Measurements from ENCODE around the gene CCDC28B. TPM values are rescaled to one million over a fixed set of nuclear protein-coding genes. Genes with fewer than 3 reads are reported as not detected.

The CCDC28B gene
- total RNA-seq, 4 donors from 2014 or later = 1.2 to 4.0 (median 2.7) TPM; not detected in 1

DNA sequence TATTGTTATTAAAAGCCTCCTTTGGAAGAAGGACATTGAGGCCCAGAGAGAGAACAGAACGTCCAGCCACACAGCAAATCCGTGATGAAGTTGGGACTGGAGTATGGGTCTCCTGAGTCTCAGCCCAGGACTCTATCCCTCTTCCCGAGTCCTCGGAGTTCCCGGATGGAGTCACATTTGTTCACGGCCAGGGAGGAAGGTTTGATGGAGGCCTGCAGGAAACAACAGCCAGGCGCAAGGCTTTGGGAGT lies 21.3 kb upstream of the CCDC28B start:
- 15 to 20% methylated on average over 5 to 7 of the region's 7 CpGs for WGBS, 2 donors (ENCODE audit: low coverage in 1 of 2)

DNA sequence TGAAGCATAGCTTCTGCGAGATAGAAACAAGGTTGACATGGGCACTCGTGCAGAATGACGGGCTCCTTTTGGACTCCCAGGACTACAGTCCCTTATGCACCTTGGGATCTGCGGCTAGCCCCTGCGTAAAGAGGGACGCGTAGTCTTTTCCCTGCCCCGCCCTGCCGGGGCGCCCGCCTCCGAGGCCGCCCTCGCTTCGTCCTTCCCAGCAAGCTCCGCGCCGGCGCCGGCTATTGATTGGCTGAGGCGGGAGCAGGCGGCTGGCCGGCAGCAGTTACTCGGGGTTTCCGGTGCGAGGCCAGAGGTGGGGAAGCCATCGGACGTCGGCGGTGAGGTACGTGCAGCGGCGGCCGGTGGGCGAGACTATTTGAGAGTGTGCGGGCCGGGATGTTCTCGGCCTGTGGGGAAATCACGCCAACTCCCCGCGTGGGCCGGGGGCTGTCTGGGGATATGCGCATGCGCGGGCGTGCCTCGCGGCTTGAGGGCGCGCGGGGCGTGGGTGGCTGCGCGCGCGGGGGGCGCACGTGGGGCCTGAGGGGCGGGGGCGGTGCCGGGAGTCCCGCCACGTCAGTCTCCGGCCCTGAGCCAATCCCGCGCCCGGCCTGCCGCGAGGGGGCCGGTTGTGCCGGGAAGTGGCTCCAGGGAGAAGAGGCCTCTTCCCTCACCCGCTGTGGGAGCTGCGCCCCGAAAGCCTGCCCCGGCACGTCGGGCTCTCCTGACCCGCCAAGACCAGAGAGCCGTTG lies 20.8 kb upstream of the CCDC28B start, which contains the start of gene TXLNA:
Gene TXLNA (plus strand): TSS at position 233 of the 743 bp plus-strand sequence. CDS start 671 bp downstream, outside the sequence.
- DNase-seq = peak; percentile 96
- Histone ChIP-seq H3K4me1 (peaks cover 12 to 47% (median 38%) of the 10 kb centered on the region in 4 donors), H3K9me3 (no peaks in the 10 kb centered on the region), H3K27ac (peak within 1 kb of the TSS; percentile 94 to 98 (median 96)), H3K4me3 (peak within 1 kb of the TSS; percentile 55 to 82 (median 74)), H3K27me3 (no peaks in the 10 kb centered on the region), H3K36me3 (peaks cover 0 to 9% (median 3%) of the 10 kb centered on the region in 4 donors)
- TF ChIP-seq EP300 (IDR thresholded peaks at IDR 0.05; ENCODE audit: low read depth) (no peak), POLR2A (IDR thresholded peaks at IDR 0.05) (peak; percentile 59), POLR2AphosphoS5 (IDR thresholded peaks at IDR 0.05) (peak; percentile 71 to 81 (median 74))
- TF ChIP-seq, protein P1, sequence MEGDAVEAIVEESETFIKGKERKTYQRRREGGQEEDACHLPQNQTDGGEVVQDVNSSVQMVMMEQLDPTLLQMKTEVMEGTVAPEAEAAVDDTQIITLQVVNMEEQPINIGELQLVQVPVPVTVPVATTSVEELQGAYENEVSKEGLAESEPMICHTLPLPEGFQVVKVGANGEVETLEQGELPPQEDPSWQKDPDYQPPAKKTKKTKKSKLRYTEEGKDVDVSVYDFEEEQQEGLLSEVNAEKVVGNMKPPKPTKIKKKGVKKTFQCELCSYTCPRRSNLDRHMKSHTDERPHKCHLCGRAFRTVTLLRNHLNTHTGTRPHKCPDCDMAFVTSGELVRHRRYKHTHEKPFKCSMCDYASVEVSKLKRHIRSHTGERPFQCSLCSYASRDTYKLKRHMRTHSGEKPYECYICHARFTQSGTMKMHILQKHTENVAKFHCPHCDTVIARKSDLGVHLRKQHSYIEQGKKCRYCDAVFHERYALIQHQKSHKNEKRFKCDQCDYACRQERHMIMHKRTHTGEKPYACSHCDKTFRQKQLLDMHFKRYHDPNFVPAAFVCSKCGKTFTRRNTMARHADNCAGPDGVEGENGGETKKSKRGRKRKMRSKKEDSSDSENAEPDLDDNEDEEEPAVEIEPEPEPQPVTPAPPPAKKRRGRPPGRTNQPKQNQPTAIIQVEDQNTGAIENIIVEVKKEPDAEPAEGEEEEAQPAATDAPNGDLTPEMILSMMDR (IDR thresholded peaks at IDR 0.05) = peak in 1 of 5 experiments; percentile 9
- intact Hi-C loops (cut with DNase I; ENCODE audit: low total_unique reads) = no loop called here
- in situ Hi-C loops (cut with MboI; ENCODE audit: low pct_ligation_motif_present in 1 of 4, low pct_unique_long_range_greater_than_20kb in 1 of 4, low sequenced_read_pairs in 3 of 4) = no loop called here
- 0% methylated on average over 36 of the region's 79 CpGs; no CpG with 5 or more reads in 1 of the 2 donors for WGBS, 2 donors (ENCODE audit: low coverage in 1 of 2)

More for the DNA sequence above, 21.3 kb upstream of the CCDC28B start:
- H3K36me3 ChIP-seq = peaks cover 0 to 4% (median 1%) of the 10 kb centered on the region in 4 donors
- no peaks in the 10 kb centered on the region for H3K9me3 ChIP-seq
- in situ Hi-C loops (cut with MboI; ENCODE audit: low pct_ligation_motif_present in 1 of 4, low pct_unique_long_range_greater_than_20kb in 1 of 4, low sequenced_read_pairs in 3 of 4) (no loop called here), intact Hi-C loops (cut with DNase I; ENCODE audit: low total_unique reads) (no loop called here)
- H3K27ac ChIP-seq = peak overlapping the region; percentile 94 to 98 (median 96)
- TF ChIP-seq POLR2A (IDR thresholded peaks at IDR 0.05) (no peak), POLR2AphosphoS5 (IDR thresholded peaks at IDR 0.05) (no peak), EP300 (IDR thresholded peaks at IDR 0.05; ENCODE audit: low read depth) (no peak)
- TF ChIP-seq, protein P1 (IDR thresholded peaks at IDR 0.05) = no peak
- no peaks in the 10 kb centered on the region for H3K27me3 ChIP-seq
- H3K4me1 ChIP-seq = peaks cover 12 to 43% (median 35%) of the 10 kb centered on the region in 4 donors
- no peak for DNase-seq
- H3K4me3 ChIP-seq = peak overlapping the region in 3 of 4 donors; percentile 55 to 82 (median 73)

DNA sequence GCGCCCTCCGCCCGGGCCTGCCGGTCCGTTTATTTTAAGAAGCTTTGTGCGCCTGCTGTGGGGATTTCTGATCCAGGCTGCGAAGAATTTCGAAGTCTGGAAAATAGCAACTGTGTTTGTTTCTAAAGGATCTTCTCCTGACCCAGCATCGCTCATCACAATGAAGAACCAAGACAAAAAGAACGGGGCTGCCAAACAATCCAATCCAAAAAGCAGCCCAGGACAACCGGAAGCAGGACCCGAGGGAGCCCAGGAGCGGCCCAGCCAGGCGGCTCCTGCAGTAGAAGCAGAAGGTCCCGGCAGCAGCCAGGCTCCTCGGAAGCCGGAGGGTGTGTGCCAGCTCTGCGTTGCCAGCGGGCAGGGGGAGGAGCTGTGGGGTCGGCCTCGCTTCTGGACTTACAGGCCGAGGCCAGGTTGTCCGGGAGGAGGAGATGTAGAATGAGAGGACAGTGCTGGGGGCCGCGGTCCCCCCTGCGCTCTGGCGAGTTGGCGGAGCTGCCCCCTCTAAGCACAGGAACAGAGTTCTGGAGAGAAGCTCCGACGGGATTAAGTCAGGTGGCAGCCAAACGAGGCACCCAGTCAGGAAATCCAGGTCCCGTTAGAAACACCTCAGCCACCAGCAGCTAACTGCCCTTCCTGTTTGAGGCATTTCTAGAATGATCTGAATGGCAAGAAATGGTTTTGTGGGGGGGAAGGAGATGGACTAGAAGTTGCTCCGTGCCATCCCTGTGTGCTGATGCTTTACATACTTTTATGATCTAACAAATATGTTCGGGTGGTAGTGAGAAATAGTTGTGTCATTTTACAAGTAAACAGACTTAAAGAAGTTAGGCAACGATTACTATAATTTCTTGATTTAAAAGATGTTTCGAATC lies 20.0 kb upstream of the CCDC28B start:
- Histone ChIP-seq H3K4me3 (peak overlapping the region; percentile 55 to 82 (median 74)), H3K4me1 (peaks cover 12 to 53% (median 39%) of the 10 kb centered on the region in 4 donors), H3K9me3 (no peaks in the 10 kb centered on the region), H3K27me3 (no peaks in the 10 kb centered on the region), H3K27ac (peak overlapping the region; percentile 94 to 98 (median 96)), H3K36me3 (peaks cover 0 to 13% (median 5%) of the 10 kb centered on the region in 4 donors)
- no peak for TF ChIP-seq POLR2AphosphoS5 (IDR thresholded peaks at IDR 0.05)
- TF ChIP-seq POLR2A (IDR thresholded peaks at IDR 0.05) = no peak
- TF ChIP-seq EP300 (IDR thresholded peaks at IDR 0.05; ENCODE audit: low read depth) = no peak
- TF ChIP-seq, protein P1 (IDR thresholded peaks at IDR 0.05) = no peak
- in situ Hi-C loops (cut with MboI; ENCODE audit: low pct_ligation_motif_present in 1 of 4, low pct_unique_long_range_greater_than_20kb in 1 of 4, low sequenced_read_pairs in 3 of 4) (no loop called here), intact Hi-C loops (cut with DNase I; ENCODE audit: low total_unique reads) (no loop called here)
- 4 to 33% methylated on average over 3 to 36 of the region's 36 CpGs for WGBS, 2 donors (ENCODE audit: low coverage in 1 of 2)
- peak; percentile 62 for DNase-seq

DNA sequence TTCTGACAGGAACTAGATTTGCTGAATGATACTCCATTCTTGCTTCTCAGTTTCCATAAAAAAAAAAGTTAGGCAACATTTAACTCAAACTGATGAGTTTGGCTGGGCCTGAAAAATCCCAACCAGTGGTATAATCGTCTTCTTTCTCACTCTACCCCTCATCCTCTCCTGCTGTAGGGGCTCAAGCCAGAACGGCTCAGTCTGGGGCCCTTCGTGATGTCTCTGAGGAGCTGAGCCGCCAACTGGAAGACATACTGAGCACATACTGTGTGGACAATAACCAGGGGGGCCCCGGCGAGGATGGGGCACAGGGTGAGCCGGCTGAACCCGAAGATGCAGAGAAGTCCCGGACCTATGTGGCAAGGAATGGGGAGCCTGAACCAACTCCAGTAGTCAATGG lies 19.3 kb upstream of the CCDC28B start:
- no peak for DNase-seq
- Histone ChIP-seq H3K9me3 (no peaks in the 10 kb centered on the region), H3K4me3 (peak overlapping the region in 3 of 4 donors; percentile 55 to 82 (median 73)), H3K27me3 (no peaks in the 10 kb centered on the region), H3K4me1 (peaks cover 12 to 53% (median 39%) of the 10 kb centered on the region in 4 donors), H3K36me3 (peaks cover 0 to 18% (median 7%) of the 10 kb centered on the region in 4 donors), H3K27ac (peak overlapping the region; percentile 94 to 98 (median 96))
- 40 to 64% methylated on average over 1 to 9 of the region's 9 CpGs for WGBS, 2 donors (ENCODE audit: low coverage in 1 of 2)
- in situ Hi-C loops (cut with MboI; ENCODE audit: low pct_ligation_motif_present in 1 of 4, low pct_unique_long_range_greater_than_20kb in 1 of 4, low sequenced_read_pairs in 3 of 4) = no loop called here
- TF ChIP-seq, protein P1 (IDR thresholded peaks at IDR 0.05) = no peak
- intact Hi-C loops (cut with DNase I; ENCODE audit: low total_unique reads) = no loop called here

Data from transverse colon (tissue), 4 donors.